Mammary microvascular endothelial cell (primary cell): ENCODE measurements around the gene RHBDD3. TPM values are rescaled to one million over a fixed set of nuclear protein-coding genes. Genes with fewer than 3 reads are reported as not detected.

Experiments used
- total RNA-seq: library from RNA; depleted of rRNA; stranded (reverse); fragments of >200 nt; gene quantifications from 2 replicates; pipeline ENCODE4 v1.2.3, GENCODE V29; 2015

The RHBDD3 gene
- total RNA-seq, result 25.6 and 30.1 TPM in 2 replicates

DNA sequence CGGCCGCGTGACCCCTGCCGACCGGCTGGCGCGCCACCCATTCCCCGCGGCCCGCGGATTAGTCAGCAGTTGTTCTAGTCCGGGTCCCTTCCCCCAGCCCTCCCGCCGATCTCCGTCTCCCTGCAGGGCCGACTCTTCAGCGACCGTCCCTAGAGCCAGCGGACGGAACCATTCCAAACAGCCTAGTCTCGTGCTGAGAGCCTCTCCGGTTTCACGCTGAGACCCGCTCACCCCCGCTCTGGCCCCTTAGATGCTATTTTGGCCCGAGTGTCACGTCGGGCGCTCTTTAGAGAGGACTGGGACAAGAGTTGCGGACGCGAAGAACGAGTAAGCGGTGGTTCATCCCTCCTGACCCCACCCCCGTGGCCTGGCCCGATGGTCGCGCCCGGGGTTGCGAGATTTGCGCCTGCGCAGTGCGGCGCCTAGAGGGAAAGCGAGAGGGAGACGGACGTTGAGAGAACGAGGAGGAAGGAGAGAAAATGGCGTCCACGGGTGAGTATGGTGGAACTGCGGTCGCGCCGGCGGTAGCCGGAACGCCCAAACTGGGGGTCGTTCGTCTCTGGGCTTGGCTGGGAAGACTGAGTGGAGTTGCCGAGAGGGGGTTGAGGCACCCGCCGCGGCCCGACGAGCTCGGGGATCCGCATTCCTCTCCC lies at the start of gene RHBDD3, which contains the start of gene EWSR1:
TSS of gene RHBDD3 (minus strand) at position 124 of the 653 bp plus-strand sequence. CDS start 2,355 bp downstream, outside the sequence.
TSS of gene EWSR1 (plus strand) at position 411 of the 653 bp plus-strand sequence. CDS start at position 480, 69 bp downstream.

GRCh38 chr22:29315286-29316140 lies 47.7 kb upstream of the RHBDD3 start, which contains the start of gene RASL10A:
TSS of gene RASL10A (minus strand) at chr22:29315697. CDS start at chr22:29315246, 451 bp downstream.

GRCh38 chr22:29306175-29306834 lies 38.5 kb upstream of the RHBDD3 start, which contains the start of gene GAS2L1:
TSS of gene GAS2L1 (plus strand) at chr22:29306650. CDS start at chr22:29308106, 1,456 bp downstream.

Other genes with a start within 250 kb of the RHBDD3 start
- gene C22orf31, start 206.2 kb downstream of the RHBDD3 start, total RNA-seq, result not detected in 2 replicates
- gene KREMEN1, start 194.9 kb downstream of the RHBDD3 start, total RNA-seq, result 0.44 and 0.67 TPM in 2 replicates
- under 0.01 and 1.9 TPM in 2 replicates for gene EMID1, start 62.1 kb downstream of the RHBDD3 start, total RNA-seq
- 215 and 242 TPM in 2 replicates for gene EWSR1, start 287 bp upstream of the RHBDD3 start, total RNA-seq
- gene GAS2L1, start 38.7 kb upstream of the RHBDD3 start, total RNA-seq, result 34.9 and 47.1 TPM in 2 replicates
- 0.07 and 0.20 TPM in 2 replicates for gene RASL10A, start 47.7 kb upstream of the RHBDD3 start, total RNA-seq
- 97.7 and 109 TPM in 2 replicates for gene AP1B1, start 120.6 kb upstream of the RHBDD3 start, total RNA-seq
- not detected in 2 replicates for gene RFPL1, start 170.6 kb upstream of the RHBDD3 start, total RNA-seq
- 1.2 and 2.1 TPM in 2 replicates for gene NEFH, start 212.2 kb upstream of the RHBDD3 start, total RNA-seq